Measurements from ENCODE around the gene IL10RB. TPM values are rescaled to one million over a fixed set of nuclear protein-coding genes. Genes with fewer than 3 reads are reported as not detected.

IL10RB gene
- total RNA-seq, 1 donor from 2014 or later = 6.8 TPM

- TF ChIP-seq, protein P1, sequence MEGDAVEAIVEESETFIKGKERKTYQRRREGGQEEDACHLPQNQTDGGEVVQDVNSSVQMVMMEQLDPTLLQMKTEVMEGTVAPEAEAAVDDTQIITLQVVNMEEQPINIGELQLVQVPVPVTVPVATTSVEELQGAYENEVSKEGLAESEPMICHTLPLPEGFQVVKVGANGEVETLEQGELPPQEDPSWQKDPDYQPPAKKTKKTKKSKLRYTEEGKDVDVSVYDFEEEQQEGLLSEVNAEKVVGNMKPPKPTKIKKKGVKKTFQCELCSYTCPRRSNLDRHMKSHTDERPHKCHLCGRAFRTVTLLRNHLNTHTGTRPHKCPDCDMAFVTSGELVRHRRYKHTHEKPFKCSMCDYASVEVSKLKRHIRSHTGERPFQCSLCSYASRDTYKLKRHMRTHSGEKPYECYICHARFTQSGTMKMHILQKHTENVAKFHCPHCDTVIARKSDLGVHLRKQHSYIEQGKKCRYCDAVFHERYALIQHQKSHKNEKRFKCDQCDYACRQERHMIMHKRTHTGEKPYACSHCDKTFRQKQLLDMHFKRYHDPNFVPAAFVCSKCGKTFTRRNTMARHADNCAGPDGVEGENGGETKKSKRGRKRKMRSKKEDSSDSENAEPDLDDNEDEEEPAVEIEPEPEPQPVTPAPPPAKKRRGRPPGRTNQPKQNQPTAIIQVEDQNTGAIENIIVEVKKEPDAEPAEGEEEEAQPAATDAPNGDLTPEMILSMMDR (IDR thresholded peaks at IDR 0.05; ENCODE audit: borderline replicate concordance) = no peak
- H3K27ac ChIP-seq (replicated peaks) = no peak overlapping the region
- H3K4me1 ChIP-seq = peaks cover 13% of the 10 kb centered on the region
- peaks cover 77% of the 10 kb centered on the region for H3K36me3 ChIP-seq
- no peaks in the 10 kb centered on the region for H3K27me3 ChIP-seq (ENCODE audit: low read depth)
- no peak overlapping the region for H3K4me3 ChIP-seq
- no peak for DNase-seq
- peaks cover 9% of the 10 kb centered on the region for H3K9me3 ChIP-seq (replicated peaks)
- intact Hi-C loops (cut with micrococcal nuclease) = no loop called here
These were observed 10.1 kb upstream of the IL10RB start for GRCh38 chr21:33256019-33256418.

DNA sequence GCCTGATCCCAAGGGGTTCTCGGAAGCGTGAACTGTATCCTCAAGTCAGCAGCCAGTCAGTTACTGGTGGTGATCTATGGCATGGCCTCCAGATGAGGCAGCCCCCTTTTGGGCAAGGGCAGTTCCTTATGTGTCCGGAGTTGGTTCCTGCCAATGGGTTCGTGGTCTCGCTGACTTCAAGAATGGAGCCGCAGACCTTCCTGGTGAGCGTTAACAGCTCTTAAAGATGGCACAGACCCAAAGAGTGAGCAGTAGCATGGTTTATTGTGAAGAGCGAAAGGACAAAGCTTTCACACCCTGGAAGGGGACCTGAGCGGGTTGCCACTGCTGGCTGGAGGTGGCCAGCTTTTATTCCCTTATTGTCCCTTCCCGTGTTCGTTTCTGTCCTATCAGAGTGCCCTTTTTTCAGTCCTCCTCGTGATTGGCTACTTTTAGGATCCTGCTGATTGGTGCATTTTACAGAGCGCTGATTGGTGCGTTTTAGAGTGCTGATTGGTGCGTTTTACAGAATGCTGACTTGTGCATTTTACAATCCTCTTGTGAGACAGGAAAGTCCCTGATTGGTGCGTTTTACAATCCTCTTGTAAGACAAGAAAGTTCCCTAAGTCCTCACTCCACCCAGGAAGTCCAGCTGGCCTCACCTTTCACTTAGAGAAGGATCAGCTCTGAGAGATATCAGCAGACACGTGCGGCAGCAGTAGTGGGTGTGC, 8.9 kb upstream of the IL10RB start:
- DNase-seq = no peak
- no peaks in the 10 kb centered on the region for H3K27me3 ChIP-seq (ENCODE audit: low read depth)
- H3K4me3 ChIP-seq = no peak overlapping the region
- H3K9me3 ChIP-seq (replicated peaks) = peaks cover 9% of the 10 kb centered on the region
- TF ChIP-seq, protein P1 (IDR thresholded peaks at IDR 0.05; ENCODE audit: borderline replicate concordance) = no peak
- peaks cover 10% of the 10 kb centered on the region for H3K4me1 ChIP-seq
- no peak overlapping the region for H3K27ac ChIP-seq (replicated peaks)
- intact Hi-C loops (cut with micrococcal nuclease) = no loop called here
- peaks cover 64% of the 10 kb centered on the region for H3K36me3 ChIP-seq

DNA sequence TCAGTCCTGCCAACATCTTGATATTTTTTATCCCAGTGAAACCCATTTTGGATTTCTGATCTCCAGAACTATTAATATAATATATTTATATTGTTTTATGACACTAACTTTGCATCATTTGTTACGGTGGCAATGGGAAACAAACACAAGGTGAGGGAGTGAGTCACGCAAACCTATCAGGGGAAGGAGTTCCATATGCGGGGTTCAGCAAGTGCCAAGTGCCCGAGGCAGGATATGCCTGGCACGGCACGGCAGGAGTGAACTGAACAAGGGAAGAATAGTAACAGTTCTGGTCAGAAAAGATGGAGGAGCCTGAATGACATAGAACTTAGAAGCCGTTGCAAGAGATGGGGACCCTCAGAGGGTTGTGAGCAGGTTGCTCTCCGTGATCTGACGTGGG, 7.7 kb upstream of the IL10RB start:
- intact Hi-C loops (cut with micrococcal nuclease) = no loop called here
- Histone ChIP-seq H3K36me3 (peaks cover 62% of the 10 kb centered on the region), H3K27ac (replicated peaks) (no peak overlapping the region), H3K4me1 (no peaks in the 10 kb centered on the region), H3K9me3 (replicated peaks) (peaks cover 9% of the 10 kb centered on the region), H3K27me3 (ENCODE audit: low read depth) (no peaks in the 10 kb centered on the region), H3K4me3 (no peak overlapping the region)
- TF ChIP-seq, protein P1 (IDR thresholded peaks at IDR 0.05; ENCODE audit: borderline replicate concordance) = no peak
- DNase-seq = no peak

- DNase-seq = no peak
- H3K27me3 ChIP-seq (ENCODE audit: low read depth) = no peaks in the 10 kb centered on the region
- no peak overlapping the region for H3K4me3 ChIP-seq
- peaks cover 59% of the 10 kb centered on the region for H3K36me3 ChIP-seq
- intact Hi-C loops (cut with micrococcal nuclease) = no loop called here
- H3K27ac ChIP-seq (replicated peaks) = no peak overlapping the region
- peaks cover 9% of the 10 kb centered on the region for H3K9me3 ChIP-seq (replicated peaks)
- no peaks in the 10 kb centered on the region for H3K4me1 ChIP-seq
- TF ChIP-seq, protein P1 (IDR thresholded peaks at IDR 0.05; ENCODE audit: borderline replicate concordance) = no peak
These were observed 6.7 kb upstream of the IL10RB start for GRCh38 chr21:33259428-33259827.

DNA sequence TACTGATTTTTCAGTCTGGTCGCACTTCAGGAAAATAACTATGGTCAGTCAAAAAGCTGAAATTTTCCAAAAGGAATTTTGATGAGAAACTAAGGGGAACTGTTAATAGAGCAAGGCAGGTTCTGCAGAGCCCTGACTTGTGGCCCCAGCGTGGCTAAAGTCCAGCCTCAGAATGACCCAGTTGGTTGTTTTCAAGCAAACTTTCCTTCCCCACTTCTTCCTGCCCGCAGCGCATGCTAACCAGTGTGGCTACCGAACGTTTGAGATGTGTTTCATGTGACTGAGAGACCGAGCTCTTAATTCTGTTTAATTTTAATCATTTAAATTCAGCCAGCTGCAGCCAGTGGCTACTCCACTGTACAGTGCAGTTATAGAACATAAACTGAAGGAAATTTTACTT, 6.2 kb upstream of the IL10RB start:
- H3K4me3 ChIP-seq = no peak overlapping the region
- TF ChIP-seq, protein P1 (IDR thresholded peaks at IDR 0.05; ENCODE audit: borderline replicate concordance) = no peak
- DNase-seq = no peak
- H3K9me3 ChIP-seq (replicated peaks) = peaks cover 9% of the 10 kb centered on the region
- H3K36me3 ChIP-seq = peaks cover 54% of the 10 kb centered on the region
- H3K27me3 ChIP-seq (ENCODE audit: low read depth) = no peaks in the 10 kb centered on the region
- intact Hi-C loops (cut with micrococcal nuclease) = no loop called here
- no peaks in the 10 kb centered on the region for H3K4me1 ChIP-seq
- H3K27ac ChIP-seq (replicated peaks) = no peak overlapping the region

Measured in left ventricle myocardium inferior (tissue), 1 donor.